Measurements from ENCODE around the gene TWIST2.

DNA sequence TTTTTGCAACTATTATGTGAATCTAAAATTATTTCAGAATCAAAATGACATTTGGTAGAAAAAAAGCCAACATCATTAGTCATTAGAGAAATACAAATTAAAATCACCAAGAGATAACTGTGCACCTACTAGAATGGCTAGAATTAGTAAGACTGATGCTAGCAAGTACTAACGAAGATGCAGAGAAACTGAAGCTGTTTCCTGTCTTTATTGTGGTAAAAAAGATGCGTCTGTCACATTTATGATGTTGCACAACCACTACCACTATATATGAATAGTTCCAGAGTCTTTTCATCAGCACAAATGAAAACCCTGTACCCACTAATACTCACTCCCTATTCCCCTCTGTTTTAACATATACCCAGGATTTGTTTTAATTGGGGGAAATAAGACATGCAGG lies 16.7 kb upstream of the TWIST2 start:
- TF ChIP-seq POLR2AphosphoS5 (IDR thresholded peaks at IDR 0.05) (no peak), POLR2A (IDR thresholded peaks at IDR 0.05; ENCODE audit: low read depth) (no peak), EP300 (IDR thresholded peaks at IDR 0.05) (no peak)
- TF ChIP-seq, protein P1, sequence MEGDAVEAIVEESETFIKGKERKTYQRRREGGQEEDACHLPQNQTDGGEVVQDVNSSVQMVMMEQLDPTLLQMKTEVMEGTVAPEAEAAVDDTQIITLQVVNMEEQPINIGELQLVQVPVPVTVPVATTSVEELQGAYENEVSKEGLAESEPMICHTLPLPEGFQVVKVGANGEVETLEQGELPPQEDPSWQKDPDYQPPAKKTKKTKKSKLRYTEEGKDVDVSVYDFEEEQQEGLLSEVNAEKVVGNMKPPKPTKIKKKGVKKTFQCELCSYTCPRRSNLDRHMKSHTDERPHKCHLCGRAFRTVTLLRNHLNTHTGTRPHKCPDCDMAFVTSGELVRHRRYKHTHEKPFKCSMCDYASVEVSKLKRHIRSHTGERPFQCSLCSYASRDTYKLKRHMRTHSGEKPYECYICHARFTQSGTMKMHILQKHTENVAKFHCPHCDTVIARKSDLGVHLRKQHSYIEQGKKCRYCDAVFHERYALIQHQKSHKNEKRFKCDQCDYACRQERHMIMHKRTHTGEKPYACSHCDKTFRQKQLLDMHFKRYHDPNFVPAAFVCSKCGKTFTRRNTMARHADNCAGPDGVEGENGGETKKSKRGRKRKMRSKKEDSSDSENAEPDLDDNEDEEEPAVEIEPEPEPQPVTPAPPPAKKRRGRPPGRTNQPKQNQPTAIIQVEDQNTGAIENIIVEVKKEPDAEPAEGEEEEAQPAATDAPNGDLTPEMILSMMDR (IDR thresholded peaks at IDR 0.05) = no peak

All from esophagus muscularis mucosa (tissue), 4 donors.